Sigmoid colon (tissue), 4 donors: ENCODE data around the gene AK1.

ENCODE experiments used
- CTCF ChIP-seq, 4 experiments: fragments of 450-650 bp in 3 of 4; fragments of 200-600 bp in 1 of 4; IDR thresholded peaks; one replicate each; pipeline ENCODE4 v1.5.1; 2016 to 2019; ENCODE audit warnings: antibody characterized with exemption in 4 of 4, mild to moderate bottlenecking in 3 of 4, moderate library complexity in 2 of 4
- EP300 ChIP-seq, 4 donors: sonication (generic); formaldehyde crosslinking; IDR thresholded peaks; one replicate each; pipeline ENCODE4 v1.6.1; 2017; ENCODE audit warnings: antibody characterized with exemption in 4 of 4
- POLR2A ChIP-seq, 2 donors: fragments of 450-650 bp; IDR thresholded peaks; one replicate each; pipeline ENCODE4 v1.6.1; 2016; ENCODE audit warnings: antibody characterized with exemption in 2 of 2, mild to moderate bottlenecking in 2 of 2, moderate library complexity in 2 of 2

- TF ChIP-seq EP300 (IDR thresholded peaks at IDR 0.05) (no peak), CTCF (IDR thresholded peaks at IDR 0.05) (no peak), POLR2A (IDR thresholded peaks at IDR 0.05) (no peak)
Observed at GRCh38 chr9:127918183-127919107, 41.0 kb upstream of the AK1 start.
